ENCODE measurements around the gene DICER1. TPM values are rescaled to one million over a fixed set of nuclear protein-coding genes. Genes with fewer than 3 reads are reported as not detected.

Gene DICER1
- total and polyA plus RNA-seq, 2 donors (not counting 1 experiment from before 2014, with no cell fraction given): 15.4 to 90.4 TPM

DNA sequence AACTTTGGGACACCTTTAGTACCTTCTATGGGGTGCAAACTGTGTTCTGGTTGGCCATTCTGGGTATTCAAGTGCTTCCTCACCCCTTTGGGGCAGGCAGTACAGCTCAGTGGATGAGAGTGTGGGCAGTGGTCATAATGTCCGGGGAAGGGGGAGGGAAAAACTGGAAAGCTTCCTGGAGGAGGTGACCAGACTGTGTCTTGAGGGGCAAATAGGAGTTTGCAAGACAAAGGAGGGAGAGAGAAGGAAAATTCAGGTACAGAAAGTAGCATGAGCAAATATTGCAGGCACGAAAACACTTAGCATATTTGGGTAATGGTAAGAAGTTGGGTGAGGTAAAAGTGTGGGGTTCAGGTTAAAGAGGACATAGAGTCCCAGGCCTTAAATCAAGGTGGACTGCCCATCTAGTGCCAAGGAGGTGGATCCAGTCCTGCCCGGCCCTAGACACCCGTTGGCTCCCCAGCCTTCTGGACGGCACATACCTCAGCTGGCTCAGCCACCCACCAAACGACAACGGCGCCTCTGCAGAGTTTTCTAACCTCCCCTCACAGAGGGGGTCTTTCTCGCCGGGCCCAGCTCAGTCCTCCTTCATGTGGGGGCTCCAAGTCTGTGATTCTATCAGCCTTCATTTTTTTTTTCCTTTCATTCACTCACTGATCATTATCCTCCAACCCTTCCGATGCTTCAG, 86.4 kb downstream of the DICER1 start:
- no peak overlapping the region for H3K4me3 ChIP-seq (ENCODE audit: control extremely low read depth in 1 of 5, extremely low read depth in 1 of 5, insufficient read depth in 1 of 5, low read depth in 2 of 5, low read length in 4 of 5)
- intact Hi-C loops (cut with micrococcal nuclease): no loop called here
- DNase-seq: no peak

DNA sequence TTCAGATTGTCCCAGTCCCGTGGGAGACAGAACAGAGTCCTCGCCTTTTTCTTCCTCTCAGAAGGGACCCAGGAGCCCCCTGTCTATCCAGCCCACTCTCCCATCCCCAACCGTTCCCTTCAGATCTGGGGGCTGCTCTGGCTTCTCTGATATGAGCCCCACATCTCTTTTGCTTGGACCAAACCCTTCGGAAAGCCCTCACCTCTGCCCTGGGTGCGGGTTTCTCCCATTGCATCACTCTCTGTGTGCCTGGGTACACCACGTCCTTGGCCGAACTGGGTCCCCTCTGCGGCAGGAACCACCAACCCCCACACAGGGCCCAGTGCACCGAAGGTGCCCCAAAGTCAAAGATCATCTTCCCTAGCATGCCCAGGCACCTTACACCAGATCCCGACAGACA, 87.8 kb downstream of the DICER1 start:
- Mint-ChIP-seq H3K27ac (no peak overlapping the region), H3K4me3 (no peak overlapping the region), H3K4me1 (no peaks in the 10 kb centered on the region), H3K9me3 (ENCODE audit: insufficient read depth) (no peaks in the 10 kb centered on the region), H3K27me3 (peaks cover 24% of the 10 kb centered on the region)
- Histone ChIP-seq H3K4me2 (replicated peaks; ENCODE audit: low read depth, low read length, poor library complexity, severe bottlenecking) (no peak overlapping the region), H3K36me3 (replicated peaks in 1 of 2; ENCODE audit: control extremely low read depth in 1 of 2, control insufficient read depth in 1 of 2, extremely low read depth in 1 of 2, insufficient read depth in 2 of 2, low read length in 1 of 2) (no peaks in the 10 kb centered on the region), H4K20me1 (ENCODE audit: control insufficient read depth, insufficient read depth, low read length, poor library complexity, severe bottlenecking) (no peaks in the 10 kb centered on the region), H3K4me3 (ENCODE audit: control extremely low read depth in 1 of 5, extremely low read depth in 1 of 5, insufficient read depth in 1 of 5, low read depth in 2 of 5, low read length in 4 of 5) (no peak overlapping the region), H2AFZ (ENCODE audit: insufficient read depth, low read depth, low read length, poor library complexity, severe bottlenecking) (no peak overlapping the region), H3K79me2 (ENCODE audit: control insufficient read depth, insufficient read depth, low read length) (no peaks in the 10 kb centered on the region), H3K9ac (ENCODE audit: low read length) (no peak overlapping the region), H3K27ac (ENCODE audit: low read length in 2 of 2) (no peak overlapping the region), H3K27me3 (replicated peaks in 1 of 4; ENCODE audit: control extremely low read depth in 1 of 4, control insufficient read depth in 3 of 4, insufficient read depth in 4 of 4, low read length in 3 of 4) (peaks cover 0 to 4% (median 0%) of the 10 kb centered on the region in 4 experiments), H3K4me1 (ENCODE audit: control insufficient read depth in 2 of 2, insufficient read depth in 2 of 2, low read length in 2 of 2) (no peaks in the 10 kb centered on the region), H3K9me3 (ENCODE audit: control extremely low read depth in 1 of 3, control insufficient read depth in 2 of 3, insufficient read depth in 1 of 3, low read length in 2 of 3) (no peaks in the 10 kb centered on the region)
- POLR2A ChIA-PET: no interaction called here
- no peak for DNase-seq
- 86% methylated on average over 8 of the region's 10 CpGs for whole genome bisulfite sequencing (ENCODE audit: insufficient coverage)
- TF ChIP-seq, protein P1, sequence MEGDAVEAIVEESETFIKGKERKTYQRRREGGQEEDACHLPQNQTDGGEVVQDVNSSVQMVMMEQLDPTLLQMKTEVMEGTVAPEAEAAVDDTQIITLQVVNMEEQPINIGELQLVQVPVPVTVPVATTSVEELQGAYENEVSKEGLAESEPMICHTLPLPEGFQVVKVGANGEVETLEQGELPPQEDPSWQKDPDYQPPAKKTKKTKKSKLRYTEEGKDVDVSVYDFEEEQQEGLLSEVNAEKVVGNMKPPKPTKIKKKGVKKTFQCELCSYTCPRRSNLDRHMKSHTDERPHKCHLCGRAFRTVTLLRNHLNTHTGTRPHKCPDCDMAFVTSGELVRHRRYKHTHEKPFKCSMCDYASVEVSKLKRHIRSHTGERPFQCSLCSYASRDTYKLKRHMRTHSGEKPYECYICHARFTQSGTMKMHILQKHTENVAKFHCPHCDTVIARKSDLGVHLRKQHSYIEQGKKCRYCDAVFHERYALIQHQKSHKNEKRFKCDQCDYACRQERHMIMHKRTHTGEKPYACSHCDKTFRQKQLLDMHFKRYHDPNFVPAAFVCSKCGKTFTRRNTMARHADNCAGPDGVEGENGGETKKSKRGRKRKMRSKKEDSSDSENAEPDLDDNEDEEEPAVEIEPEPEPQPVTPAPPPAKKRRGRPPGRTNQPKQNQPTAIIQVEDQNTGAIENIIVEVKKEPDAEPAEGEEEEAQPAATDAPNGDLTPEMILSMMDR (IDR thresholded peaks at IDR 0.05): no peak
- no peak for TF ChIP-seq EZH2 (IDR thresholded peaks at IDR 0.05; ENCODE audit: borderline replicate concordance, insufficient read depth, low read depth, low read length, poor library complexity, severe bottlenecking)
- ATAC-seq (ENCODE audit: low read depth): no peak
- CTCF ChIA-PET: no interaction called here
- intact Hi-C loops (cut with micrococcal nuclease): no loop called here

More for the DNA sequence above, 86.4 kb downstream of the DICER1 start:
- TF ChIP-seq, protein P1 (IDR thresholded peaks at IDR 0.05): no peak
- no peak for TF ChIP-seq EZH2 (IDR thresholded peaks at IDR 0.05; ENCODE audit: borderline replicate concordance, insufficient read depth, low read depth, low read length, poor library complexity, severe bottlenecking)
- Histone ChIP-seq H2AFZ (ENCODE audit: insufficient read depth, low read depth, low read length, poor library complexity, severe bottlenecking) (no peak overlapping the region), H3K4me1 (ENCODE audit: control insufficient read depth in 2 of 2, insufficient read depth in 2 of 2, low read length in 2 of 2) (no peaks in the 10 kb centered on the region), H3K36me3 (replicated peaks in 1 of 2; ENCODE audit: control extremely low read depth in 1 of 2, control insufficient read depth in 1 of 2, extremely low read depth in 1 of 2, insufficient read depth in 2 of 2, low read length in 1 of 2) (no peaks in the 10 kb centered on the region), H3K27me3 (replicated peaks in 1 of 4; ENCODE audit: control extremely low read depth in 1 of 4, control insufficient read depth in 3 of 4, insufficient read depth in 4 of 4, low read length in 3 of 4) (peaks cover 0 to 4% (median 0%) of the 10 kb centered on the region in 4 experiments), H3K4me2 (replicated peaks; ENCODE audit: low read depth, low read length, poor library complexity, severe bottlenecking) (no peak overlapping the region), H3K27ac (ENCODE audit: low read length in 2 of 2) (no peak overlapping the region), H3K9me3 (ENCODE audit: control extremely low read depth in 1 of 3, control insufficient read depth in 2 of 3, insufficient read depth in 1 of 3, low read length in 2 of 3) (no peaks in the 10 kb centered on the region), H3K79me2 (ENCODE audit: control insufficient read depth, insufficient read depth, low read length) (no peaks in the 10 kb centered on the region), H4K20me1 (ENCODE audit: control insufficient read depth, insufficient read depth, low read length, poor library complexity, severe bottlenecking) (no peaks in the 10 kb centered on the region), H3K9ac (ENCODE audit: low read length) (no peak overlapping the region)
- H3K27me3 Mint-ChIP-seq: peaks cover 23% of the 10 kb centered on the region
- H3K4me1 Mint-ChIP-seq: no peaks in the 10 kb centered on the region
- H3K9me3 Mint-ChIP-seq (ENCODE audit: insufficient read depth): no peaks in the 10 kb centered on the region
- ChIA-PET POLR2A (no interaction called here), CTCF (no interaction called here)
- no peak overlapping the region for H3K4me3 Mint-ChIP-seq
- WGBS (ENCODE audit: insufficient coverage): 87% methylated on average over 11 of the region's 11 CpGs
- no peak overlapping the region for H3K27ac Mint-ChIP-seq
- no peak for ATAC-seq (ENCODE audit: low read depth)

Data from B cell (primary cell).